ENCODE measurements around the gene HSD17B8.

Gene HSD17B8

GRCh38 chr6:33241968-33242367 lies 37.5 kb downstream of the HSD17B8 start:
- DNase-seq (ENCODE audit: low read depth, low spot score): no peak

GRCh38 chr6:33243476-33243875 lies 39.0 kb downstream of the HSD17B8 start:
- DNase-seq (ENCODE audit: low read depth, low spot score): no peak

- peak; percentile 71 for DNase-seq (ENCODE audit: low read depth, low spot score)
Observed at GRCh38 chr6:33247977-33248642, 43.7 kb downstream of the HSD17B8 start.

- DNase-seq (ENCODE audit: low read depth, low spot score): no peak
Observed at GRCh38 chr6:33248643-33248931, 44.1 kb downstream of the HSD17B8 start.

GRCh38 chr6:33248932-33249731 lies 44.7 kb downstream of the HSD17B8 start:
- peak; percentile 97 for DNase-seq (ENCODE audit: low read depth, low spot score)

GRCh38 chr6:33249732-33250630 lies 45.5 kb downstream of the HSD17B8 start:
- DNase-seq (ENCODE audit: low read depth, low spot score): no peak

GRCh38 chr6:33250731-33251130 lies 46.3 kb downstream of the HSD17B8 start:
- DNase-seq (ENCODE audit: low read depth, low spot score): no peak

- no peak for DNase-seq (ENCODE audit: low read depth, low spot score)
Observed at GRCh38 chr6:33251395-33252012, 47.0 kb downstream of the HSD17B8 start.

GRCh38 chr6:33252759-33253158 lies 48.3 kb downstream of the HSD17B8 start:
- no peak for DNase-seq (ENCODE audit: low read depth, low spot score)

GRCh38 chr6:33254591-33254990 lies 50.1 kb downstream of the HSD17B8 start:
- no peak for DNase-seq (ENCODE audit: low read depth, low spot score)
